Right lobe of liver (tissue), 6 donors: Measurements from ENCODE around the gene PLPP6. TPM values are rescaled to one million over a fixed set of nuclear protein-coding genes. Genes with fewer than 3 reads are reported as not detected.
"Not testable (repeated sequence)": the region's sequence is repeated elsewhere in the genome, so short reads cannot be mapped to it uniquely, and the experiment has no call there.

Experiments used
- ATAC-seq, 4 donors: fragments of 200-7000 bp; cut with Tn5 transposase; one replicate each; pipeline ENCODE4 v1.9.1; 2020; ENCODE audit warnings: mild to moderate bottlenecking in 4 of 4, moderate library complexity in 4 of 4
- DNase-seq, 3 donors: peaks; one replicate each; pipeline ENCODE4 v3.0.0-alpha.2; 2020
- H3K27ac ChIP-seq, 3 donors: fragments of 200-600 bp; one replicate each; pipeline ENCODE4 v1.8.0; 2022
- H3K27me3 ChIP-seq, 2 donors: fragments of 200-600 bp; one replicate each; pipeline ENCODE4 v1.8.0; 2022
- H3K36me3 ChIP-seq, 4 donors: fragments of 200-600 bp; sonication (generic) in 1 of 4; one replicate each; pipeline versions ENCODE4 v1.5.1 to v1.8.0; 2017 to 2022; ENCODE audit warnings: control low read depth in 1 of 4
- H3K4me1 ChIP-seq, 4 donors: fragments of 200-600 bp; sonication (generic) in 1 of 4; one replicate each; pipeline versions ENCODE4 v1.5.1 to v1.8.0; 2017 to 2022; ENCODE audit warnings: control low read depth in 1 of 4
- H3K4me3 ChIP-seq, 3 donors: fragments of 200-600 bp; one replicate each; pipeline ENCODE4 v1.8.0; 2022
- H3K9me3 ChIP-seq, 4 donors: fragments of 200-600 bp; sonication (generic) in 1 of 4; one replicate each; pipeline versions ENCODE4 v1.5.1 to v1.8.0; 2017 to 2022; ENCODE audit warnings: control low read depth in 1 of 4
- CTCF ChIP-seq, 4 donors: fragments of 200-600 bp in 3 of 4; fragments of 450-650 bp in 1 of 4; IDR thresholded peaks; one replicate each; pipeline versions ENCODE4 v1.5.1 to v1.8.0; 2016 to 2022; ENCODE audit warnings: antibody characterized with exemption in 4 of 4, mild to moderate bottlenecking in 2 of 4
- POLR2A ChIP-seq: fragments of 450-650 bp; IDR thresholded peaks from one replicate; pipeline ENCODE4 v1.6.1; 2017; ENCODE audit warnings: antibody characterized with exemption, mild to moderate bottlenecking
- WGBS: methylation state at CpG from one replicate; pipeline ENCODE4 v1.1.6; 2018; ENCODE audit warnings: low coverage, low lambda C conversion rate; ENCODE audit not compliant: insufficient coverage; ENCODE audit errors: missing lambda C conversion rate; 5-methylcytosine and 5-hydroxymethylcytosine counted together
- intact Hi-C, 2 donors: fragments of 100-400 bp; cut with DNase I; formaldehyde crosslinking; loops; one replicate each; pipeline versions ENCODE4 v1.11.2 to v1.14.1; 2022
- total RNA-seq, 6 experiments: library from RNA; depleted of rRNA in 2 of 6; stranded (reverse); fragments of >200 nt in 2 of 6; fragmentation: NEBNext Ultra II Directional in 3 of 6; extraction: Animal tissue kit (Norgen Biotek cat#: 25700) in 3 of 6; gene quantifications; one replicate each; pipeline versions ENCODE4 v1.1.0 to v1.2.4, GENCODE V29; 2016 to 2023
- donor health status: DM: no; HTN: yes; CAD: no.
- donor health status: DM: no; HTN: no; CAD: no.
- donor health status: DM: no; HTN: no; CAD: no.
- donor health status: DM: no; HTN: yes; CAD: no.
- donor health status: DM: no; HTN: yes; CAD: no.

The PLPP6 gene
- total RNA-seq, 6 experiments from 2014 or later: 7.8 to 12.4 (median 9.3) TPM

GRCh38 chr9:4642351-4642750 lies 19.7 kb upstream of the PLPP6 start:
- DNase-seq (no peak), ATAC-seq (no peak)
- Histone ChIP-seq H3K4me1 (no peaks in the 10 kb centered on the region), H3K27ac (no peak overlapping the region), H3K36me3 (no peaks in the 10 kb centered on the region), H3K9me3 (no peaks in the 10 kb centered on the region), H3K27me3 (no peaks in the 10 kb centered on the region), H3K4me3 (no peak overlapping the region)
- intact Hi-C loops: no loop called here
- TF ChIP-seq POLR2A: no peak
- TF ChIP-seq CTCF (IDR thresholded peaks at IDR 0.05): no peak
- no CpG with 5 or more reads among the region's 2 CpGs for WGBS

- Histone ChIP-seq H3K4me3 (no peak overlapping the region), H3K9me3 (no peaks in the 10 kb centered on the region), H3K36me3 (no peaks in the 10 kb centered on the region), H3K27me3 (no peaks in the 10 kb centered on the region), H3K4me1 (peaks cover 0 to 18% (median 6%) of the 10 kb centered on the region in 4 donors), H3K27ac (no peak overlapping the region)
- intact Hi-C loops: no loop called here
- TF ChIP-seq CTCF (IDR thresholded peaks at IDR 0.05) (no peak), POLR2A (no peak)
- ATAC-seq: no peak
- 79% methylated on average over 2 of the region's 9 CpGs for WGBS
- no peak for DNase-seq
These were observed 8.0 kb upstream of the PLPP6 start for GRCh38 chr9:4654084-4654483.

GRCh38 chr9:4654538-4654937 lies 7.6 kb upstream of the PLPP6 start:
- intact Hi-C loops: no loop called here
- Histone ChIP-seq H3K4me1 (peaks cover 0 to 18% (median 6%) of the 10 kb centered on the region in 4 donors), H3K36me3 (no peaks in the 10 kb centered on the region), H3K9me3 (no peaks in the 10 kb centered on the region), H3K4me3 (no peak overlapping the region), H3K27ac (no peak overlapping the region), H3K27me3 (no peaks in the 10 kb centered on the region)
- ATAC-seq: no peak
- no peak for DNase-seq
- TF ChIP-seq CTCF (IDR thresholded peaks at IDR 0.05) (no peak), POLR2A (no peak)
- WGBS: no CpG with 5 or more reads among the region's 10 CpGs

GRCh38 chr9:4656196-4656595 lies 5.9 kb upstream of the PLPP6 start:
- H3K27me3 ChIP-seq, ATAC-seq, H3K9me3 ChIP-seq, DNase-seq, H3K4me3 ChIP-seq, intact Hi-C loops, H3K27ac ChIP-seq, H3K36me3 ChIP-seq: not testable (repeated sequence)
- 78% methylated on average over 3 of the region's 3 CpGs for WGBS
- H3K4me1 ChIP-seq: peaks cover 0 to 18% (median 6%) of the 10 kb centered on the region in 4 donors

GRCh38 chr9:4656621-4657020 lies 5.5 kb upstream of the PLPP6 start:
- ATAC-seq (no peak), DNase-seq (no peak)
- Histone ChIP-seq H3K4me1 (peaks cover 0 to 19% (median 6%) of the 10 kb centered on the region in 4 donors), H3K27me3 (no peaks in the 10 kb centered on the region), H3K27ac (no peak overlapping the region), H3K4me3 (no peak overlapping the region), H3K9me3 (no peaks in the 10 kb centered on the region), H3K36me3 (no peaks in the 10 kb centered on the region)
- 69% methylated on average over 3 of the region's 3 CpGs for WGBS
- no peak for TF ChIP-seq CTCF (IDR thresholded peaks at IDR 0.05)
- TF ChIP-seq POLR2A: no peak
- intact Hi-C loops: no loop called here
